Testis (tissue), 2 donors: ENCODE data around the gene CACNA1I.

Experiments used
- POLR2A ChIP-seq: fragments of 450-650 bp; IDR thresholded peaks from one replicate; pipeline ENCODE4 v1.6.1; 2017; ENCODE audit warnings: antibody characterized with exemption, mild to moderate bottlenecking, moderate library complexity
- TF ChIP-seq, protein P1 (sequence below), 3 experiments: fragments of 450-650 bp in 2 of 3; fragments of 200-600 bp in 1 of 3; sonication (generic) in 1 of 3; IDR thresholded peaks; one replicate each; pipeline ENCODE4 v1.5.1; 2016 to 2019; ENCODE audit warnings: antibody characterized with exemption in 3 of 3, mild to moderate bottlenecking in 2 of 3, moderate library complexity in 1 of 3

DNA sequence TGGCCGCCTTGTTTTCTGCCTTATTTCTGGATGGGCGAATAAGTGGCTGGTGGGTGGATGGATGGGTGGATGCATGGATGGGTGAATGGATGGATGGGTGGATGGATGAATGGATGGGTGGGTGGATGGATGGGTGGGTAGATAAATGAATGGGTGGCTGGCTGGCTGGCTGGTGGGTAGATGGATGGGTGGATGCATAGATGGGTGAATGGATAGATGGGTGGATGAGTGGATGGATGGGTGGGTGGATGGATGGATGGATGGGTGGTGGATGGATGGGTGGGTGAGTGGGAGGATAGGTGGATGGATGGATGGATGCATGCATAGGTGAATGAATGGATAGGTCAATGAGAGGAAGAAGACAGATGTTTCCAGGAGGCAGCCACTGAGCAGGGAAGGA, 98.9 kb downstream of the CACNA1I start:
- TF ChIP-seq, protein P1, sequence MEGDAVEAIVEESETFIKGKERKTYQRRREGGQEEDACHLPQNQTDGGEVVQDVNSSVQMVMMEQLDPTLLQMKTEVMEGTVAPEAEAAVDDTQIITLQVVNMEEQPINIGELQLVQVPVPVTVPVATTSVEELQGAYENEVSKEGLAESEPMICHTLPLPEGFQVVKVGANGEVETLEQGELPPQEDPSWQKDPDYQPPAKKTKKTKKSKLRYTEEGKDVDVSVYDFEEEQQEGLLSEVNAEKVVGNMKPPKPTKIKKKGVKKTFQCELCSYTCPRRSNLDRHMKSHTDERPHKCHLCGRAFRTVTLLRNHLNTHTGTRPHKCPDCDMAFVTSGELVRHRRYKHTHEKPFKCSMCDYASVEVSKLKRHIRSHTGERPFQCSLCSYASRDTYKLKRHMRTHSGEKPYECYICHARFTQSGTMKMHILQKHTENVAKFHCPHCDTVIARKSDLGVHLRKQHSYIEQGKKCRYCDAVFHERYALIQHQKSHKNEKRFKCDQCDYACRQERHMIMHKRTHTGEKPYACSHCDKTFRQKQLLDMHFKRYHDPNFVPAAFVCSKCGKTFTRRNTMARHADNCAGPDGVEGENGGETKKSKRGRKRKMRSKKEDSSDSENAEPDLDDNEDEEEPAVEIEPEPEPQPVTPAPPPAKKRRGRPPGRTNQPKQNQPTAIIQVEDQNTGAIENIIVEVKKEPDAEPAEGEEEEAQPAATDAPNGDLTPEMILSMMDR (IDR thresholded peaks at IDR 0.05) = no peak
- no peak for TF ChIP-seq POLR2A
